ENCODE measurements around the gene QDPR.

Gene QDPR

DNA sequence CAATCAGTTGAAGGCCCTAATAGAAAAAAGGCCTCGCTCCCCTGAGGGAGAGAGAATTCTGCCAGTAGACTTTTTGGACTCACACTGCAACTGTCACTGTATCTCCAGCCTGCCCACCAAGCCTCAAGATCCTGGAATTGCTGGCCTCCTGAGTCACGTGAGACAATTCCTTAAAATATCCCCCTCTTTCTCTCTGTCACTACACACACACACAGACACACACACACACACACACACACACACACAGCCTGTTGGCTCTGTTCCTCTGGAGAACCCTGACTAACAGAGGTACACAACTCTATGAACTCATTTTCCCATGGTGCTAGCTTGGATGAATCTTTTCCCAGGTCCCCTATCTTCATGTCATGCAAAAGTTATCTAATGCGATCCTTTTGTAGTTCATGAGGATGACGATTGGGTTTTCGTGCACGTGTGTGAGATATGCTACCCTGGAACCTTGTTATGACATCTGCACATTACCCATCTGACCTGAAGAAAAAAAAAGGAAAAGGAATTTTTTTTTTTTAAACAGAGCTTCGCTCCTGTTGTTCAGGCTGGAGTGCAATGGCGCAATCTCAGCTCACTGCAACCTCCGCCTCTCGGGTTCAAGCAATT is 16.8 kb upstream of the QDPR start:
- no peak overlapping the region for H3K4me3 ChIP-seq (replicated peaks; ENCODE audit: low read depth, low read length)
- DNase-seq (ENCODE audit: extremely low read depth, low read depth): no peak
- TF ChIP-seq, protein P1, sequence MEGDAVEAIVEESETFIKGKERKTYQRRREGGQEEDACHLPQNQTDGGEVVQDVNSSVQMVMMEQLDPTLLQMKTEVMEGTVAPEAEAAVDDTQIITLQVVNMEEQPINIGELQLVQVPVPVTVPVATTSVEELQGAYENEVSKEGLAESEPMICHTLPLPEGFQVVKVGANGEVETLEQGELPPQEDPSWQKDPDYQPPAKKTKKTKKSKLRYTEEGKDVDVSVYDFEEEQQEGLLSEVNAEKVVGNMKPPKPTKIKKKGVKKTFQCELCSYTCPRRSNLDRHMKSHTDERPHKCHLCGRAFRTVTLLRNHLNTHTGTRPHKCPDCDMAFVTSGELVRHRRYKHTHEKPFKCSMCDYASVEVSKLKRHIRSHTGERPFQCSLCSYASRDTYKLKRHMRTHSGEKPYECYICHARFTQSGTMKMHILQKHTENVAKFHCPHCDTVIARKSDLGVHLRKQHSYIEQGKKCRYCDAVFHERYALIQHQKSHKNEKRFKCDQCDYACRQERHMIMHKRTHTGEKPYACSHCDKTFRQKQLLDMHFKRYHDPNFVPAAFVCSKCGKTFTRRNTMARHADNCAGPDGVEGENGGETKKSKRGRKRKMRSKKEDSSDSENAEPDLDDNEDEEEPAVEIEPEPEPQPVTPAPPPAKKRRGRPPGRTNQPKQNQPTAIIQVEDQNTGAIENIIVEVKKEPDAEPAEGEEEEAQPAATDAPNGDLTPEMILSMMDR (IDR thresholded peaks at IDR 0.05; ENCODE audit: low read depth, low read length, missing control alignments): no peak

DNA sequence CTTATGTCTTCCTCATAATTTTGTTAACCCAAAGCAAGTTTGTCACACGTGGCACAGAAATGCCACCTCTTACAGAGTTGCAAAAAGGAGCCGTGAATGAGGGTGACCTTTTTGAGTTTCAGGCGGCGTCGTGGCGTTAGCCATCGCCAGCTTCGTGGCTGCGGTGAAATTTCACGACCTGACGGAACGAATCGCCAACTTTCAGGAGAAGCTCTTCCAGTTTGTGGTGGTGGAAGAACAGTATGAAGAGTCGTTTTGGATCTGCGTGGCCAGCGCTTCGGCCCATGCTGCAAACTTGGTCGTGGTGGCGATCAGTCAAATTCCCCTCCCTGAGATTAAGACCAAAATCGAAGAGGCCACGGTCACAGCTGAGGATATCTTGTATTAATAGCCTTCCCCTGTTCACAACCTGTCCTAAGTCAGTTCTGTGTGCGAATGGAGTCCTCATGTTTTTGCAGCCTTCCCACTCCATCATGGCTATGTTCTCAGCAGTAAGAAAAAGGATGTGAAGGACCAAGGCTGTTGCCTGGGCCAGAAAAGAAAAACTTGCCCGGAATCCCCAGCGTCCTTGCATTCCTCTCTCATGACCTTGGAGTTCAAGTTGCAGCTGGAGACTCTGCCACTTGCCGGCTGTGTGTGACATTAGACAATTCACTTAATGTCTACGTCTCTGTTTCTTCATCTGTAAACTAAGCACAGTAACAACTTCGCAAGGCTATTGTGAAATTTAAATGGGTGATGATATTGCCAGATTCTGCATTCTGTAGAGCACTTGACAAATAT is 15.0 kb upstream of the QDPR start:
- no peak overlapping the region for H3K4me3 ChIP-seq (replicated peaks; ENCODE audit: low read depth, low read length)
- TF ChIP-seq, protein P1 (IDR thresholded peaks at IDR 0.05; ENCODE audit: low read depth, low read length, missing control alignments): no peak
- no peak for DNase-seq (ENCODE audit: extremely low read depth, low read depth)

DNA sequence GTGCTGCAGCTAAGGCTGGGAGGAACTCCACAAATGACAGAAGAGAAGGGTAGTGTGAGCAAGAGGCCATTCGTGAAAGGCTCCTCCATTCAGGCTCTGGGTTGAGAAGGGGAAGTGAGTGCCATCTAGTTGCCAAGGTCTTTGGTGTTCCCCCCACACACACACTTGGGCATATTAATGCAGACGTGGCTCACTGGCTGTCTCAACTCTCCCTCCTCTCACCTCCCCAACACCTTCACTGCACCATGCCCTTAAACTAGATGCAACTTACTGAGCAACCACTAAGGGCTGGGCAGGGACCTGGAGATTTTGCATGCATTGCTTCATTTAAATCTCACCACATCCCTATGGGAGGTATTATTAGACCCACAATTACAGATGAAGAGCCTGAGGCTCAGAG is 11.8 kb upstream of the QDPR start:
- TF ChIP-seq, protein P1 (IDR thresholded peaks at IDR 0.05; ENCODE audit: low read depth, low read length, missing control alignments): no peak
- H3K4me3 ChIP-seq (replicated peaks; ENCODE audit: low read depth, low read length): no peak overlapping the region
- DNase-seq (ENCODE audit: extremely low read depth, low read depth): no peak

DNA sequence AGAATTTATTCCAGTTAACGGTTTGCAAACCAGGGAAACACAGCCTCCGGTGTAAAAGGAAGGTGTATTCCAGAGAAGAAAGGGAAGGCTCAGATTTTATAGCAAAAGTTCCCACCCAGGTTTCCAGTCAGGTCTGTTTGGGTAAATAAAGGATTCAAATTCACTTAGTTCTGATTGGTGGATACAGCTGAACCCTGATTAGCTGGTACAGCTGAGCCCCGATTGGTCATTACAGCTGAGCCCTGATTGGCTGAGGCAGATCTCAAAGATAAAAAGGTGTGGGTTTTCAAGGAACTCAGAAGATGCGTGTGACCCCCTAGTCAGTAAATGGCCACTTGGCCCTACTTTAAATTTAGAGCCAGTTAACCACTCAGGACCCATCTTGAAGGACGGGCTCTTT is 9.7 kb upstream of the QDPR start:
- TF ChIP-seq, protein P1 (IDR thresholded peaks at IDR 0.05; ENCODE audit: low read depth, low read length, missing control alignments): no peak
- DNase-seq (ENCODE audit: extremely low read depth, low read depth): no peak

DNA sequence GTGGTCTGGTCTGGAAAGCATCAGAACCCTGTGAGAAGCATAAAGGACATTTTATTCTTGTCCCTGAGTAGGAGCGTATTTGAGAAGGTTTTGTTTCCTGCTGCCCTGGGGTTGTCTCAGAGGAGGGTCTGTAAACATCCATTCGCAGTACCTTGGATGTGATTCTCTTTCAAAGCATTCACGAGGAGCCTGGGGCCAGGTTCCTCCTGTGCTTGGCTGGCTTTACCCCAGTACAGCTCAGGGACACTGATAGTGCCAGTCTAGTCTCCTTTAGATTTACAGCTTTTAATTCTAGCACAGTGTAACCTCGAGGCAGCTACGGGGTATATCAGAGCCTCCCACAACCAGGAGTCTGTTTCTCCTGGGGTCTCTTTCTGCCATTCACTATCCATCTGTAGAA is 5.8 kb upstream of the QDPR start:
- TF ChIP-seq, protein P1 (IDR thresholded peaks at IDR 0.05; ENCODE audit: low read depth, low read length, missing control alignments): no peak
- no peak overlapping the region for H3K4me3 ChIP-seq (replicated peaks; ENCODE audit: low read depth, low read length)
- DNase-seq (ENCODE audit: extremely low read depth, low read depth): no peak

More for the DNA sequence above, 9.7 kb upstream of the QDPR start:
- H3K4me3 ChIP-seq (replicated peaks; ENCODE audit: low read depth, low read length): no peak overlapping the region

DNA sequence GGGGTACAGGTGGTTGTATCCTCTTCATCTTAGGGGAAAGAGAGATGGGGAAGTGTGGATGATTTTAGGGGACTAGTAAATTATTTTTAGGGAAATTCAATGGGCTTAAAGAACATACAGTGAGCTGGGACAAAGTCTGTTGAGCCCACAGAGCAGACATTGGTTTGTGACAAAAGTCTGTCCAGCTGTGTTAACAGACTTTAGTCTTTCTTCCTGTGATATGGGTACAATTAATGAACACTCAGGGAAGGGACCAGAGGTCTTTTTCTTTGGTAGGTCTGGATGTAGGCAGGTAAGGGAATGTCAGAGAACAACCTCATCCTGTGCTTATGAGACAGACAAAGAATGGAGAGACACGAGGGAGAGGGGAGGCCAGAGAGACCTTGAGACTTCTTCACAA is 5.1 kb upstream of the QDPR start:
- no peak overlapping the region for H3K4me3 ChIP-seq (replicated peaks; ENCODE audit: low read depth, low read length)
- DNase-seq (ENCODE audit: extremely low read depth, low read depth): no peak

More for the DNA sequence above, 5.1 kb upstream of the QDPR start:
- TF ChIP-seq, protein P1 (IDR thresholded peaks at IDR 0.05; ENCODE audit: low read depth, low read length, missing control alignments): no peak

All from HFF-Myc (cell line).